ENCODE results near the gene GDPD2.

DNA sequence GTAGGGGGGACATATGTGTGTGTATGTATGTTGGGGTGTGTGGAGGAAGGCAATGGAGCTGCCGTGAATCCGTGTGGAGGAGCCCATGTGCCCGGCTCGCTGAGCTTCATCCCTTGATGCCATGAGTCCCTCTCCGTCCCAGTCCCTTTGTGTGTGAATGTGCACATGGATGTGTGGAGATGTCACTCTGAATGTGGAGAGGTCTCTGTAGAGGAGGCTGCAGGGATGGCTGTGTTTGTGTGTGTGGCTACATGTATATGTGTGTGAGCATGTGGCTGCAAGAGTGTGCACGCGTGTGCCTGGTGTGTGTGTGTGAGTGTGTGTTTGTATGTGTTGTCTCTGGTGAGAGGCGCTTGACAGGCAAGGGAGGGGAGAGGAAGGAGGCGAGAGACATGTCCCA lies 22.8 kb downstream of the GDPD2 start:
- TF ChIP-seq SIN3A (IDR thresholded peaks at IDR 0.05; ENCODE audit: borderline replicate concordance, insufficient read depth, low read length), result no peak
- TF ChIP-seq, protein P1, sequence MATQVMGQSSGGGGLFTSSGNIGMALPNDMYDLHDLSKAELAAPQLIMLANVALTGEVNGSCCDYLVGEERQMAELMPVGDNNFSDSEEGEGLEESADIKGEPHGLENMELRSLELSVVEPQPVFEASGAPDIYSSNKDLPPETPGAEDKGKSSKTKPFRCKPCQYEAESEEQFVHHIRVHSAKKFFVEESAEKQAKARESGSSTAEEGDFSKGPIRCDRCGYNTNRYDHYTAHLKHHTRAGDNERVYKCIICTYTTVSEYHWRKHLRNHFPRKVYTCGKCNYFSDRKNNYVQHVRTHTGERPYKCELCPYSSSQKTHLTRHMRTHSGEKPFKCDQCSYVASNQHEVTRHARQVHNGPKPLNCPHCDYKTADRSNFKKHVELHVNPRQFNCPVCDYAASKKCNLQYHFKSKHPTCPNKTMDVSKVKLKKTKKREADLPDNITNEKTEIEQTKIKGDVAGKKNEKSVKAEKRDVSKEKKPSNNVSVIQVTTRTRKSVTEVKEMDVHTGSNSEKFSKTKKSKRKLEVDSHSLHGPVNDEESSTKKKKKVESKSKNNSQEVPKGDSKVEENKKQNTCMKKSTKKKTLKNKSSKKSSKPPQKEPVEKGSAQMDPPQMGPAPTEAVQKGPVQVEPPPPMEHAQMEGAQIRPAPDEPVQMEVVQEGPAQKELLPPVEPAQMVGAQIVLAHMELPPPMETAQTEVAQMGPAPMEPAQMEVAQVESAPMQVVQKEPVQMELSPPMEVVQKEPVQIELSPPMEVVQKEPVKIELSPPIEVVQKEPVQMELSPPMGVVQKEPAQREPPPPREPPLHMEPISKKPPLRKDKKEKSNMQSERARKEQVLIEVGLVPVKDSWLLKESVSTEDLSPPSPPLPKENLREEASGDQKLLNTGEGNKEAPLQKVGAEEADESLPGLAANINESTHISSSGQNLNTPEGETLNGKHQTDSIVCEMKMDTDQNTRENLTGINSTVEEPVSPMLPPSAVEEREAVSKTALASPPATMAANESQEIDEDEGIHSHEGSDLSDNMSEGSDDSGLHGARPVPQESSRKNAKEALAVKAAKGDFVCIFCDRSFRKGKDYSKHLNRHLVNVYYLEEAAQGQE (IDR thresholded peaks at IDR 0.05; ENCODE audit: insufficient read depth in 1 of 2, low read depth in 2 of 2, low read length in 2 of 2), result no peak
- no peak for TF ChIP-seq POLR2AphosphoS5 (IDR thresholded peaks at IDR 0.05; ENCODE audit: low read depth, low read length)

All from PFSK-1 (cell line).